Cerebellar cortex (tissue), 1 donor: Measurements from ENCODE around the gene PEBP1.
A peak's percentile ranks its signal among the peaks of the same experiment; 100 is the strongest.

Experiments
- DNase-seq: peaks from one replicate; pipeline ENCODE4 v3.0.0-alpha.2; 2015; ENCODE audit warnings: low spot score

Gene PEBP1

GRCh38 chr12:118136559-118137003 is 657 bp downstream of the PEBP1 start:
- DNase-seq = peak; percentile 57

GRCh38 chr12:118137148-118137678 is 1.3 kb downstream of the PEBP1 start:
- DNase-seq = no peak

DNA sequence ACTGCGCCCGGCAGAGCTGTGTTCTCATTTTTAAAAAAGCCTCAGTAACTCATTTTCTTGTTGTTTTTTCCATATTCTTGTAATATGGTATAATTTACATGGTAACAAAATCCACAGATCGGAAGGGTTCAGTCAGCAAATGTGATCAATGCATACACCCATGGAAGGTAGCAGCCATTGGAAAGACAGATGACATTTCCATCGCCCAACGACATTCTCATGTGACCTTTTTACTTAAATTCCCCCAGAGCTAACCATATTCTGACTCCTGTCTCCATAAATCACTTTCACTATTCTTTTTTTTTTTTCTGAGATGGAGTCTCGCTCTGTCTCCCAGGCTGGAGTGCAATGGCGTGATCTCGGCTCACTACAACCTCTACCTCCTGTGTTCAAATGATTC is 4.9 kb downstream of the PEBP1 start:
- no peak for DNase-seq

DNA sequence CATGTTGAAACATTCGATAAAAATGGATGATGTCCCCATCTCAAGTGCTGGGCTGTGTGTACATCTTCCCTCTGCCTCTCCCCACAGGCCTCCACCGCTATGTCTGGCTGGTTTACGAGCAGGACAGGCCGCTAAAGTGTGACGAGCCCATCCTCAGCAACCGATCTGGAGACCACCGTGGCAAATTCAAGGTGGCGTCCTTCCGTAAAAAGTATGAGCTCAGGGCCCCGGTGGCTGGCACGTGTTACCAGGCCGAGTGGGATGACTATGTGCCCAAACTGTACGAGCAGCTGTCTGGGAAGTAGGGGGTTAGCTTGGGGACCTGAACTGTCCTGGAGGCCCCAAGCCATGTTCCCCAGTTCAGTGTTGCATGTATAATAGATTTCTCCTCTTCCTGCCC is 8.6 kb downstream of the PEBP1 start:
- DNase-seq = no peak

DNA sequence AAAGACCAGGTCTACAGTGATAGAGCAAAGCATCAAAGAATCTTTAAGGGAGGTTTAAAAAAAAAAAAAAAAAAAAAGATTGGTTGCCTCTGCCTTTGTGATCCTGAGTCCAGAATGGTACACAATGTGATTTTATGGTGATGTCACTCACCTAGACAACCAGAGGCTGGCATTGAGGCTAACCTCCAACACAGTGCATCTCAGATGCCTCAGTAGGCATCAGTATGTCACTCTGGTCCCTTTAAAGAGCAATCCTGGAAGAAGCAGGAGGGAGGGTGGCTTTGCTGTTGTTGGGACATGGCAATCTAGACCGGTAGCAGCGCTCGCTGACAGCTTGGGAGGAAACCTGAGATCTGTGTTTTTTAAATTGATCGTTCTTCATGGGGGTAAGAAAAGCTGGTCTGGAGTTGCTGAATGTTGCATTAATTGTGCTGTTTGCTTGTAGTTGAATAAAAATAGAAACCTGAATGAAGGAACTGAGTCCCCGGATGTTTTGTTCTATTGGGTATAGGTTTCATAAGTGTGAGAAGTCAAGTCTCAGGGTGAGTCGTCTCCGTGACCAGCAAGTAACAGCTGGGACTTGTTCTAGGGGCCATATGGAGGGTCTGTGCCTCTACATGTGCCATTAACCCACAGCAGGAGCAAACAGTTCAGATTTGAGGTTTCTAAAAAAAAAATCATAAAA is 9.3 kb downstream of the PEBP1 start:
- DNase-seq = no peak

DNA sequence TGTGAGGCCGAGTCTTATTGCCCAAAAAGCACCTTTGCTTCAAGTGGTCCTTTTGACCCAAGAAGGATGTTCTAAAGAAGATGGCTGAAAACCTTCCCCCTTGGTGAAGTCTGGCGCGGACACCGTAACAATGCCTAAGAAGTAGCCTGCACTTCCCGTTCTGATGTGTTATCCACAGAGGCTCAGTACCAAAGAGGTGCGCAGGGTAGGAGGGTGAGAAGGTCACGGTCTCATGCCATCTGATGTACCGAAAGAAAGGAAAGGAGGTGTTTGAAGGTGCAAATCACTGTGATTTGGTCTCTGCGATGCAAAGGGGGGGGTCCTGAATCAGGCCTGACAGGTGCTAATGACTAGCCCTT is 9.9 kb downstream of the PEBP1 start:
- DNase-seq = no peak

DNA sequence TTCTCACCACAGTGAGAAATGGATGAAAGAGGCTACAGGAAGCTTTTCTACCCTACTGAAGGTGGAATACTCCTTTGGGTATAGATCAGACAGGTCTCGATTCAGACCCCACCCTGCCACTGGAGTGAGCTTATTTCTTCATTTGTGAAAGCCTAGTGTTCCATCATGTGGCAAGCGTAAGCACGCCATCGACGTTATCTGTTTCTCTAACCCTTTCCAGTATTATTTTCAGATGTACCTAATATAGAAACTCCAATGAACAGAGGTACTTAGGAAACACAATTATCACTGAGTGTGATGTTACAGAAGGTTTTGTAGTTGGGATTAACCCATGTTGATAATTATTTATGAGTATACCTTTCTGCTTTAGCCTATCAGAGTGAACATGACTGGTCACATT is 12.4 kb downstream of the PEBP1 start:
- DNase-seq = no peak

GRCh38 chr12:118150625-118151024 is 14.7 kb downstream of the PEBP1 start:
- no peak for DNase-seq

DNA sequence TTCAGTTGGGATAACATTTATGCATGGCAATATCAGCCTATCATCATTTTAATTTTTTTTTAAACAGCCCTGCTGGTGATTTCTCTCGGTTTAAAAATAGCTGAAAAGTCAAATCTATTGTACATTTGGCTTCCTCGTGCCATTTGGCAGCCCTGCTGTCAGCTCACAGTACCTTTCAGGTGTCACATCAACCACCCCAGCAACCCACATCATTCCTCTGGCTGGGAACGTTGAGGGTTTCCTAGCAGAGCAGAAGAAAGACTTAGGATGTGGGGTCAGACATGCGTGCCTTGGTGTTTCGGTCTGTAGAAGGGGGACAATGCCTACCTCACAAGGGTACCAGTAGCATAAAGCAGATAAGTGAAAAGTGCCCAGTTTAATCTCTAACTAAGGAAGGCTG is 15.8 kb downstream of the PEBP1 start:
- no peak for DNase-seq

DNA sequence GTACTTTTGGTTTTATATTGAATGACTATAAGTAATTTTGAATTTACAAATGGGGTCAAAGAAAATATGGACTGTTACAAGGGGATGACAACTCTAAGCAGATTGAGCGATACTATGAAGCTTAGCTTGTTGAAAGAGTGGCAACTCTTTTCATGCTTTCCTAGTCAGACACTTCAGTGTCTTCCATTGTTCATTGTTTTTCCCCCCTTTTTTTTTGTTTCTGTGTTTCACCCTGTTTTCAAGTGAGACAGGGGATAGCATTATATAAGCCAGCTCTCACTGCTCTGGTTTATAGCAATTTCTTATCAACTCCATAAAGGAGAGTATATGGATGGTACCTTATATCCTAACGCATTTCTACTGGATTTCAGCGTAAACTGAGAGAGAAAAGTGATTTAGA is 24.6 kb downstream of the PEBP1 start:
- no peak for DNase-seq

DNA sequence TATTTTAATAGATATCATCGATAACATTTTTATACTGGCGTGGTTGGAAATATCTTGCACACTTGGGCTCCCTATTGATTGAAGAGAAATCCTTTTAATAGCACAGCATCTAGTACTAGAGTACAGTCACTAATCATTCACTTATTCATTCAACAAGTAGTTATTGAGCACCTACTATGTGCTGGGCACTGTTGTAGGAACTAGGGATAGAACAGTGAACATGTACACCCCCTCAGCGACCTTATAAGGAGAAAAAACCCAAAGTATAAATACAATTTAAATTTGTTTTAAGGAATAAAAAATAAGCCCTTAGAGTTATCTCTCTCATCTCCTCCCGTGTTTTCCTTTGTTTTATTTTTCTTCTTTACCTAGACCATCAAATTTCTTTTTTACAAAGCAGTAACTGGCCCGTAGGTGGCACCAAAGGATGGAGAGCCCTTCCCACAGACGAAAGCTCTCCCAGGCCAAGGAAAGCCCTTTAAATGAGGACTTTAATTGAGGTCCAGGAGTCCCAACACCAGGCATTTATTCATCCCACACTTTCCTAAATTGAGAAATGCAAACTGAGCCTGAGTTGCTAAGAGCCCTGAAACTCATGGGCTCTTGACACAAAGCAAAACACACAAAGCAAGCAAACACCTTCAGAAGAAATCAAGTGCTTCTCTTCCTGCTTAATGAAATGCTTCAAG is 29.0 kb downstream of the PEBP1 start:
- peak; percentile 40 for DNase-seq

DNA sequence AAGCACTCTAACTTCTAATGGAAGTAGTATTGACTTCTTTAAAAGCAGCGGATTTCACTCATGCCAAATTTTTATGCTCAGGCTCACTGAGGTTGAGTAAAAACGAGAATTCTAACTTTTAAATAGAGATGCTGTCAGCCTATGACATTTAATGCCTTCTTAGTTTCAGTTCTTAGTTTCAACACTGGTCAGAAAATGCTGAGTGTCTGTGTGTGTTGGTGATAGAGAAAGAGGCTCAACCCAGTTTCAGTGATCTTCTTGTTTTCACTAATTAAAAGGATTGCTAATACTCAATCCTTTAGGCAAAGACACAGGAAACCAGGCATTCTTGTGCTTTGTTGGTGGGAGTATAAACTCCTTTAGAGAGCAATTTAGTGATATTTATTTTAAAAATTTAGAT is 31.0 kb downstream of the PEBP1 start:
- DNase-seq = no peak

GRCh38 chr12:118175823-118176447 is 40.0 kb downstream of the PEBP1 start:
- no peak for DNase-seq

GRCh38 chr12:118183155-118183554 is 47.2 kb downstream of the PEBP1 start:
- DNase-seq = no peak

DNA sequence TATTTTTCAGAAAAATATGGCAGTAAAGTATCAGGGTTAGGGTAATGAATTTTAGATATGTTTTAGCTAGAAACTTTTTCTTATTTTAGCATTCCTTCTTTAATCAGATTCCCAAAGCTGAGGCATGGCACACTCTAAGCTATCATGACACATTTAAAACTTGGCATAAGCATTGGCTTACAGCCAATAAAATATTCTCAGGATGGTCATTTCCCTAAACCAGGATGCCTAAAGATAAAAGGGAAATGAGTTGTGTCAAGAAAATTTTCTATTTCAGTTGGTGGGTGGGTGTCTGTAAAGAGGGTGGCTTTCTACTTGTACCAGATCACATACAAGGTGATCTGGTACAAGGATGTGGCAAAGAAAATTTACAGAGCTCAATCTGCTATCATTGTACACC is 47.8 kb downstream of the PEBP1 start:
- no peak for DNase-seq

DNA sequence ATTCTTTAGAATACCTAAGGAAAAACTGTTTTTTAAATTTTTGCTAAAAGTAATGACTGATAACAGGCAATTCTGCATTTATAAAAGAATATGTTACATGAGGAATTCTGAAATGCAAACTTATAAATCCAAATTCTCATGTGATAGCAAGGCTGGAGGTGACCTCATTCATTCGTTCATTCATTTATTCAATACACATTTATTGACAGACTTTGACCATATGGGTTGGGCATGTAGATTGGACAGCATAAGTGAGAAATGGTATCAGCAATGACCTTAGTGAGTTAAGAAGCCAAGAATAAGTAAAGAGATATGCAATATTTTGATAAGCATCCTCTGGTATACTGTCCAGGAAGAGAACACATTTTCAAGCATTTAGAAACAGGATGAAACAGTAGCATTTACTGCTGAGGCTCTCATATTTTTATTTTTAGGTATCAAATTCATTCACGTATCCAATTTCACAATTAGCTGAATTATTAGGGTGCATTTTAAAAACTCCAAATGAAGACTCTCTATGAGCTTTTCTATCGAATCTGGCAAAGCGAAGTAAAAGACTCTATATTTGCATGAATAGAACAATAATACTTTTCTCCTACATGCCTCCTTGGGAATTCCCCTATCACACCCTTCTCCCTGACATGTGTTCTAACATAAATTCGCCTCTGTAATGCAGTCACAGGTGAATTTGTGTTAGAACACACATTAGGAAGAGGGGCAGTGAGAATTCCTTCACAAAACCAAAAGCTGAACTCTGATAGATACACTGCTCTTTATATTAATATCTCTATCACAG is 49.9 kb downstream of the PEBP1 start:
- DNase-seq = no peak

- peak; percentile 44 for DNase-seq
Observed at GRCh38 chr12:118187751-118188435, 52.0 kb downstream of the PEBP1 start.

GRCh38 chr12:118188690-118189371 is 52.9 kb downstream of the PEBP1 start:
- peak; percentile 67 for DNase-seq

DNA sequence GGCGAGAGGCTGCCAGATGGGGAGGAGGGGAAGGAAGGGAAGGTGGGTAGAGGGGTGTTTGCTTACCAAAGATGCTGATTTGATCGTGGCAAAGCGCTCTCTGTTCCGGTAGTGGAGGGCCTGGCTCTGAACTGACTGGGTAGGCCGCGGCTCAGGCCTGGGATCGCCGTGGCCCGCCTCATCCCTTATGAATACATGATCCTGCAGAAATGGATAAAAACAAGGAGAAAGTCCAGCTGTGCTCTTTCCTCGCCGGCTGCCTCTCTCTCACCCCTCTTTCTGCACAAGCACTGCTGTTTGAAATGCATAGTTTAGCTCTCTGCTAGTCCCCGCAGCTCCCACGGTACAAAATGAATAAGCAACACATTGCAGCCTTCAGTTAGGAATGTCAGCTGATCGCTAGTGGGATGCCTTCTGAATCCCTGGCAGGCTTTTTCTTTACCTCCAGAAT is 53.8 kb downstream of the PEBP1 start:
- peak; percentile 76 for DNase-seq

GRCh38 chr12:118190266-118190665 is 54.3 kb downstream of the PEBP1 start:
- peak; percentile 89 for DNase-seq

- DNase-seq = no peak
Observed at GRCh38 chr12:118193477-118193876, 57.6 kb downstream of the PEBP1 start.
